GM18502 (cell line): ENCODE results near the gene APBB1IP.
A peak's percentile ranks its signal among the peaks of the same experiment; 100 is the strongest.
"Not testable (repeated sequence)": the region's sequence is repeated elsewhere in the genome, so short reads cannot be mapped to it uniquely, and the experiment has no call there.

Experiments
- ATAC-seq: cut with Tn5 transposase; IDR thresholded peaks from one replicate; pipeline ENCODE4 v1.9.1; 2021; ENCODE audit warnings: mild to moderate bottlenecking; ENCODE audit not compliant: unreplicated experiment, poor library complexity

The APBB1IP gene

DNA sequence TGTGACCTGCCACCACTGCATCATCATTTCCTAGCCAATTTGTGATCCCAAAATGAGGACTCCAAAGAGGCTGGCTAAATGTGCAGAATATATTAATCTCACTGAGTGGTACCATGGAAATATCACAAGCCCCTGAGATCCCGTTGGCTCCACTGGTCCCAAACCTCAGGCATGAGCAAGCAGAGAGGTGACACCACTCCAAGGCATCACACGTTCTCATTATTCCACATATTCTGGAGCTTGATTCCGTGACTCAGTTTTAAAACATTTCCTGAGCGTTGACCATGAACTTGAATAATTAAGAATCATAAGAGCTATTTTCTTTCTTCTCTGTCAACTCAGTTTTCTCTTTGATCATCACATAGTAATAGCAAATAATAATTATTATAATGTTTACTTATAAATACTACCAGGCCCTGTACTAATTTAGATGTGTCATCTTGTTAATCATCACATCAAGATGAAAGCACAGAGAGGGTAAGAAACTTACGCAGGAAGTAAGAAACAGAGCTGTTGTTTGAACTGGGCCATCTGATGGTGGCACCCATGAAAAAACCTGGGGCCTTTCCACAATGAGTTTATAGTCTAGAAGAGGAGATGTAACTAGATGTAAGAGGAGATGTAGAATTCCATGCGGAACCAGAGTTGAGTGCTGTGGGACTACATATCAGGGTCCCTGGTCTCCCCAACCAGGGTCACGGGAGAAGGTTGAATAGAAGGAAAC is 3.5 kb downstream of the APBB1IP start:
- no peak for ATAC-seq

GRCh38 chr10:26445411-26446031 is 7.4 kb downstream of the APBB1IP start:
- ATAC-seq = no peak

DNA sequence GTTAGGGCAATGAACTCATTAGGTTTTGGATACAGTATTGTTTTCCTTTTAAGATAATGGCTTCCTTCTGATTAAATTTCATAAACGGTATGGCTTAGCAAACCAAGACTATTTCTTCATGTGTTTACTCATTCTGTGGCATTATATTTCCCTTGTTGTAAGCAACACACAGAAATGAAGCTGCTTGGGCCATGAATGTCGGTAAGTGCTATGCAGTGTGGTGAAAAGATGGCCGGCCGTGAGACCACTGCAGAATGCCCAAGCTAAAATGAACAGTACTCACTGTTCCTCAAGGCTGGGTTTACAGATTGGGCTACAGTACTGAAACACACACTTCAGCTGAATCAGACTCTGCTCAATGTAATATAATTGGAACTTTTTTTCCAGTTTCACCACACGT is 8.1 kb downstream of the APBB1IP start:
- ATAC-seq = no peak

GRCh38 chr10:26448292-26448691 is 10.2 kb downstream of the APBB1IP start:
- peak; percentile 47 for ATAC-seq

DNA sequence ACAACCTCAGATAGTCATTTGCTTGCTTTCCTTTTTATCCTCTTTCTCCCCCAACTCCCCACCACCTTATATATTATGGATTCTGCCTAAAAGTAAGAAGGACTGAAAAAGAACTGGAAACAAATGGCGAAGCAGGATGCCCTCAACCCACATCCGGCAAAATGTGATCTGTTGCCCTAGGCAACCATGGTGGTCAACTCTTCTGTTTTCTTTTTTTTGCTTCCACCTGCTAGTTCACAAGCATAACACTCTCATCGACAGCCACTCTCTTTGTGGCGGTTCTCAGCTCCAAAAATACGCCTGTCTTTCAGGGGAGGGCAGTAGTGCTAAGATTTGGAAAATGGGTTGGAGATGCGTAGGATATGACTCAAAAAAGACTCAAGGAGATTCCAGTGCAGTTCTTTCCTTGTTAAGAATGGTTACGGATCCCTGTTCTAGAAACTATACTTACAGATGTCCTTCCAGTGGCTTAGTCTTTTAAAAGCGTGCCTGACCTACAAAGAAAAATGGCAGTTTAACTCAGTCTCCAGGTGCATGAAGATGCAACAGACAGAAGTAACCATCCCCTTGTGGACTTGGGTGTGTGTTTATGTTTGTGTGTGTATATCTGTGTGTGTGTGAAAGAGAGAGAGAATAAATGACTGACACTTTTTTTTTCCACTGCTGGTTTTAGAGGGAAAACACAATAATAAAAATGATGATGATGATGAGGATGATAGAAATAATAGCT is 10.7 kb downstream of the APBB1IP start:
- peak; percentile 93 for ATAC-seq

GRCh38 chr10:26449726-26450125 is 11.6 kb downstream of the APBB1IP start:
- ATAC-seq = no peak

DNA sequence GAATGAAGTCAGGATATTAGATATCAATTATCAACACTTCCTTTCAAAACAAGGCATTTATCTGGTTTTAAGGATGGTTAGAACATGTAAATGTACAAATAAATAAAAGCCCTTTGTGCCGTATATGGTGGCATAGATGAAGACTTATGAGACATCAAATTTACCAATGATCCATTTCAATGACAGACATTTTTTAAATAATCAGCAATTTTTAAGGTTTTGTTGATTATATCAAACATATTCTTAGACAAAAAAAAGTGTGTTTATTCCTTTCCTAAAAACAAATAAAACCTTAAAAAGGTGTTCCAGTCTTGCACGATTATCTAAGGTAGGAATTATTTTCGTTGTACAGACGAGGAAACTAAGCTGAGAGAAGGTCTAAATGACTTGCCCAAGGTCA is 13.8 kb downstream of the APBB1IP start:
- ATAC-seq = no peak

DNA sequence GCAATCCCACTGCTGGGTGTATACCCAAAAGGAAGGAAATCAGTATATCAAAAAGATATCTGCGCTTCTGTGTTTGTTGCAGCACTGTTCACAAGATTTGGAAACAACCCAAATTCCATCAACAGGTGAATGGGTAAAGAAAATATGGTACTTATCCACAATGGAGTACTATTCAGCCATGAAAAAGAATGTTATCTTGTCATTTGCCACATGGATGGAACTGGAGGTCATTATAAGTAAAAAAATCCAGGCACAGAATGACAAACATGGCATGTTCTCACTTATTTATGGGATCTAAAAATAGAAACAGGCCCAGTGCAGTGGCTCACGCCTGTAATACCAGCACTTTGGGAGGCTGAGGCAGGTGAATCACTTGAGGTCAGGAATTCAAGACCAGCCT is 15.7 kb downstream of the APBB1IP start:
- no peak for ATAC-seq

DNA sequence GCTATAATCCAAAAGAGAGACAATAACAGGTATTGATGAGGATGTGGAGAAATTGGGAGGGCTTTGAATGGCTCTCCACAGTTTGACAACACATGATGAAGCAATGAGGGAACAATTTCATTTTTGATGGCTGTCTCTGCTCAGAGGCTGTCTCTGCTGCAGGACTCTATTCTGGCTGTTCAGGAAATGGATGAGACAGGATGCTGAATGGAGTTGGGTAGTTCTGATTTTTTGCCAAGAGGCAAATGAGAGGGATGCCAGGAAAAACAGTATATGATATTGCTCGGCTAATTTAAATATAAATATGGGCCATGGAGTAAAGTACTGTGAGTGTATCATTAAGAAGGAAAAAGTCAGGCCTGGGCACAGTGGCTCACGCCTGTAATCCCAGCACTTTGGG is 16.8 kb downstream of the APBB1IP start:
- ATAC-seq = no peak

DNA sequence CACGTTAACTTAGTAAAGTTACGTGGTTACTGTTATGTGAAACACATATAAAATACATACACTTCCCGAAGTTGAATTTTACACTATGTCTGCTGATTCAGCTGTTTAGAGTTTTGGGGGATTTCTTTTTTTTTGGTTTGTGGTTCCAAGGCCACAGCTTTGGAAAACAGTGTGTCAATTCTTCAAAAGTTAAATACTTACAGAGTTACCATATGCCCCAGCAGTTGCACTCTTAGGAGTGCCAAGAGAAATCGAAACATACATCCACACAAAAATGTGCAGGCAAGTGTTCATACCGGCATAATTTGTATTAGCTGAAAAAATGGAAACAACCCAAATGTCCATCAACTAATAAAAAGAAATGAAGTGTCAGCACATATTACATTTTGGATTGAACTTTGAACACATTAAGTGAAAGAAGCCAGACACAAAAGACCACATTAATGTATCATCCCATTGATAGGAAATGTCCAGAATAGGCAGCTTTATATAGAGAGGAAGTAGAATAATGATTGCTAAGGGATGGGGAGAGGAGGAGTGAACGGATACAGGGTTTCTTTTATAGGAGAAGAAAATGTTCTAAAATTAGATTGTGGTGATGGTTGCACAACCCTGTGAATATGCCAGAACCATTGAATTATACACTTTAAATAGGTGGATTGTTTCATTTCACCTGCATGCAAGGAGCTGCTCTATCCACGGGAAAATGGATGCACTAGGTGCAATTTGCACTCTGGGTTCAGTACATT is 17.6 kb downstream of the APBB1IP start:
- no peak for ATAC-seq

- ATAC-seq = peak; percentile 91
Measured at GRCh38 chr10:26457088-26457487, 18.9 kb downstream of the APBB1IP start.

DNA sequence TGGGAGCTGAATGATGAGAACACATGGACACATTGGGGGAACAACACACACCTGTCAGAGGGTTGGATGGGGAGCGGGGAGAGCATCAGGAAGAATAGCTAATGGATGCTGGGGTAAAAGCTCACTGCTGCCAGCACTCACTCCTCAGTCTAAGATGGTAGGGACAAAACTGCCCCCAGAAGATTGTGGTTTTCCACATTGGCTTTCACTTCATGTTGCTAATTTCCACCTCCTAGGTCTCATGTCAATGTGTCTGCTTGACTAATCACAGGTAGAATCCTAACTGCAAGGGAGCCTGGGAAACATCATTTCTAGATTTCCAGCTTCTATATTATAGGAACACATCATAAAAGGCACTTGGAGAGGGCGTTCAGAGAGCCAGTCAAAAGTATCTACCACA is 22.6 kb downstream of the APBB1IP start:
- no peak for ATAC-seq

- no peak for ATAC-seq
Measured at GRCh38 chr10:26463986-26464385, 25.8 kb downstream of the APBB1IP start.

GRCh38 chr10:26464632-26465280 is 26.6 kb downstream of the APBB1IP start:
- peak; percentile 51 for ATAC-seq

DNA sequence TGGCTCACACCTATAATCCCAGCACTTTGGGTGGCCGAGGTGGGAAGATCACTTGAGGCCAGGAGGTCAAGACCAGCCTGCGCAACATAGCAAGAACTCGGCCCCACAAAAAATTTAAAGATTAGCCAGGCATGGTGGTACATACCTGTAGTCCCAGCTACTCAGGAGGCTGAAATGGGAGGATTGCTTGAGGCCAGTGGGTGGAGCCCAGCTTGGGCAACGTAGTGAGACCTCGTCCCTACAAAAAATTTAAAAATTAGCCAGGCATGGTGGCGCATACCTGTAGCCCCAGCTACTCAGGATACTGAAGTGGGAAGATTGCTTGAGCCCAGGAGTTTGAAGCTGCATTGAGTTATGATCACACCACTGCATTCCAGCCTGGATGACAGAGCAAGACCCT is 28.4 kb downstream of the APBB1IP start:
- not testable (repeated sequence) for ATAC-seq

DNA sequence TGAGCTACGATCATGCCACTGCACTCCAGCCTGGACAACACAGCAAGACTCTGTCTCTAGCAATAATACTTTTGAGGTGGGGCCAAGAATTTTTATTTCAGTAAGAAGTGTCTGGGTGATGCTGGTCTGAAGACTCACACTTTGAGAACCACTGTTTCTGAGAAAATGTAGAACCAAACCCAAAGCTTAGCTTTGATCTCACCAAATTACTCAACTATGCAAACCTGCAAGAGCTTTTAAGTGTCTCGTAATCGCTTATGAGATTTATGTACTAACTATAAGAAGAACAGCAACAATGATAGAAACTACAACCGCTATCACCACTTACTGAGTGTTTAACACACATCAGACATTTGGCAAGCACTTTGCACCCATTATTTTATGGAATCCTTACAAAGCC is 29.5 kb downstream of the APBB1IP start:
- ATAC-seq = no peak

DNA sequence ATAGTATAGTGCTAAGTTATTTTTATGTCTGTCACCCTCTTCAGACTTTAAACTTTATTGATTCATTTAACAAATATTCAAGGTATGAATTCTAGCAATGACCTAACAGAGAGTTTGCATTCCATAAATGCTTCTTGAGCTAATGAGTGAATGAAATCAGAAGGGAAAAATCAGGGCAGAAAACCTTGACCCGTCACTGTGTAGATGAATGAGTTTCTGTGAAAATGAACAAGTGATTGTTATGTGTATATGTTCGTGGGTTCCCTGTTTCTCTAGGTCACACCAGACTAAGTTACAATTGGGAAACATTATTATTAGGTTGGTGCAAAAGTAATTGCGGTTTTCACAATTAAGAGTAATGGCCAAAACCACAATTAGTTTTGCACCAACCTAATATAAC is 30.1 kb downstream of the APBB1IP start:
- ATAC-seq = no peak

DNA sequence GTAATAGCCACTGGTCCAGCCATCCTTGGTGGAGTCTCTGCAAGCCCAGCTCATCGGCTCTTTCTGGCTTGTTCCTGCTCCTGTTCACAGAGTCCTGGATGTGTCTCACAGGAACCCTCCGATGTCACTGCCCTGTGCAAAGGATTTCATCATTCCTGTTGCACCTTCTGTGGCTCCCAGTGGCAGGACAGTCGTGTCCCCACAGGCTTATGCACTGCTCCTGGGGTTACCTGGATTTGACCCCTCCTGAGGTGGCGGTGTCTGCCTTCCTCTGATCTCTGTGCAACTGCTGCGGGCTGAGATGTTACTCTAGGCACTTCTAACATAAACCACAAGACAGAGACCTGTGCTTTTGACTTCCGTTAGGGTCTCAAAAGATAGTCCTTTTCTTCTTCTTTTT is 30.6 kb downstream of the APBB1IP start:
- peak; percentile 50 for ATAC-seq

- no peak for ATAC-seq
Measured at GRCh38 chr10:26472492-26472778, 34.3 kb downstream of the APBB1IP start.

- ATAC-seq = no peak
Measured at GRCh38 chr10:26474026-26474425, 35.9 kb downstream of the APBB1IP start.

DNA sequence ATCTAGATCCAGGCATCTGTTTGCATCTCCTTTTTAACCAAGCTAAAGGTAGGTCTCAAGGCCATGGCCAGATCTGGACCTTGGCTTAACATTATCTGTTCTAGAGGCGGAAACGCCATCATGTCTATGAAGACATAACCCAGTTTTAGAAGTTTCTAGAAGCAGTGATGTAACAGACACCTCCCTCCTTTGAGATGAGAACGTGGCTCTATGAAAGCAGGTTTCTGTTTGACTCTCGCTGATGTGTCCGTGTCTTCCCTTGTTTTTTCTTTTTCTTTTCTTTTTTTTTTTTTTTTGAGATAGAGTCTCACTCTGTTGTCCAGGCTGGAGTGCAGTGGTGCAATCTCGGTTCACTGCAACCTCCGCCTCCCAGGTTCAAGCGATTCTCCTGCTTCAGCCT is 36.7 kb downstream of the APBB1IP start:
- ATAC-seq = not testable (repeated sequence)
